Measurements from ENCODE around the gene MCRIP2. TPM values are rescaled to one million over a fixed set of nuclear protein-coding genes. Genes with fewer than 3 reads are reported as not detected.

MCRIP2 gene
- total RNA-seq, 2 donors from 2014 or later = 41.2 to 47.5 TPM

GRCh38 chr16:667780-668518 lies 26.3 kb downstream of the MCRIP2 start, which contains the start of gene RHOT2:
Gene RHOT2 (plus strand): TSS chr16:668132. CDS start chr16:668200, 68 bp downstream.
- Histone ChIP-seq H3K36me3 (replicated peaks in 1 of 2; ENCODE audit: insufficient read depth in 1 of 2, low read depth in 2 of 2) (peaks cover 0 to 21% of the 10 kb centered on the region in 2 donors), H3K27me3 (no peaks in the 10 kb centered on the region), H3K4me3 (peak within 1 kb of the TSS; percentile 70 to 73), H3K9me3 (no peaks in the 10 kb centered on the region), H3K27ac (peak within 1 kb of the TSS; percentile 42 to 80 (median 66)), H3K4me1 (peaks cover 23% of the 10 kb centered on the region)
- peak in 2 of 3 donors; percentile 56 to 76 for TF ChIP-seq POLR2A (IDR thresholded peaks at IDR 0.05)
- TF ChIP-seq CTCF (IDR thresholded peaks at IDR 0.05) = peak; percentile 56 to 99 (median 92)
- ATAC-seq (peak; percentile 97), DNase-seq (peak; percentile 93 to 94 (median 94))
- intact Hi-C loops (cut with DNase I) = no loop called here
- WGBS, 2 donors = 0% methylated on average over 13 to 68 of the region's 78 CpGs

- H3K9me3 ChIP-seq = no peaks in the 10 kb centered on the region
- peak overlapping the region; percentile 70 to 73 for H3K4me3 ChIP-seq
- H3K4me1 ChIP-seq = peaks cover 23% of the 10 kb centered on the region
- TF ChIP-seq CTCF (IDR thresholded peaks at IDR 0.05) (no peak), POLR2A (IDR thresholded peaks at IDR 0.05) (no peak)
- intact Hi-C loops (cut with DNase I) = no loop called here
- ATAC-seq (no peak), DNase-seq (no peak)
- H3K27me3 ChIP-seq = no peaks in the 10 kb centered on the region
- WGBS, 2 donors = 5% methylated on average over 48 of the region's 50 CpGs; no CpG with 5 or more reads in 1 of the 2 donors
- peak overlapping the region; percentile 42 to 80 (median 66) for H3K27ac ChIP-seq
- H3K36me3 ChIP-seq (replicated peaks in 1 of 2; ENCODE audit: insufficient read depth in 1 of 2, low read depth in 2 of 2) = peaks cover 0 to 21% of the 10 kb centered on the region in 2 donors
These were observed 27.0 kb downstream of the MCRIP2 start for GRCh38 chr16:668519-669171.

GRCh38 chr16:669666-670065 lies 28.0 kb downstream of the MCRIP2 start:
- peaks cover 29% of the 10 kb centered on the region for H3K4me1 ChIP-seq
- no peaks in the 10 kb centered on the region for H3K9me3 ChIP-seq
- no peak overlapping the region for H3K4me3 ChIP-seq
- H3K36me3 ChIP-seq (replicated peaks in 1 of 2; ENCODE audit: insufficient read depth in 1 of 2, low read depth in 2 of 2) = peaks cover 0 to 21% of the 10 kb centered on the region in 2 donors
- intact Hi-C loops (cut with DNase I) = no loop called here
- no peak for ATAC-seq
- 86 to 91% methylated on average over 5 to 13 of the region's 13 CpGs for WGBS, 2 donors
- no peaks in the 10 kb centered on the region for H3K27me3 ChIP-seq
- DNase-seq = no peak
- no peak for TF ChIP-seq POLR2A (IDR thresholded peaks at IDR 0.05)
- no peak for TF ChIP-seq CTCF (IDR thresholded peaks at IDR 0.05)
- H3K27ac ChIP-seq = no peak overlapping the region

GRCh38 chr16:670485-671352 lies 29.1 kb downstream of the MCRIP2 start:
- intact Hi-C loops (cut with DNase I) = no loop called here
- ATAC-seq = no peak
- H3K4me3 ChIP-seq = no peak overlapping the region
- no peak overlapping the region for H3K27ac ChIP-seq
- no peaks in the 10 kb centered on the region for H3K27me3 ChIP-seq
- H3K9me3 ChIP-seq = no peaks in the 10 kb centered on the region
- 94% methylated on average over 33 to 51 of the region's 52 CpGs for WGBS, 2 donors
- peaks cover 40% of the 10 kb centered on the region for H3K4me1 ChIP-seq
- TF ChIP-seq POLR2A (IDR thresholded peaks at IDR 0.05) = no peak
- TF ChIP-seq CTCF (IDR thresholded peaks at IDR 0.05) = no peak
- no peak for DNase-seq
- H3K36me3 ChIP-seq (replicated peaks in 1 of 2; ENCODE audit: insufficient read depth in 1 of 2, low read depth in 2 of 2) = peaks cover 0 to 21% of the 10 kb centered on the region in 2 donors

Data from body of pancreas (tissue), 4 donors.